ENCODE measurements around the gene FOXRED2.

Gene FOXRED2

GRCh38 chr22:36506637-36507517, at the start of gene FOXRED2:
TSS of gene FOXRED2 (minus strand) at chr22:36507040. CDS start at chr22:36506422, 618 bp downstream.
- H4K20me1 ChIP-seq (ENCODE audit: insufficient read depth, low read length): 0 out of 2 replicates have a peak, but pooled peaks cover 4% of the 10 kb centered on the region
- H3K36me3 ChIP-seq (replicated peaks; ENCODE audit: low read depth, low read length): peaks cover 19% of the 10 kb centered on the region
- peak within 1 kb of the TSS; percentile 48 for H3K27ac ChIP-seq (ENCODE audit: low read length)
- H3K9ac ChIP-seq (ENCODE audit: low read length): peak within 1 kb of the TSS; percentile 55
- peaks cover 10% of the 10 kb centered on the region; the same call in 1 of the 2 replicates for H3K4me1 ChIP-seq (ENCODE audit: low read length)
- H2AFZ ChIP-seq (ENCODE audit: low read depth, low read length): 0 out of 2 replicates have a peak within 1 kb of the TSS, but pooled peaks have one; percentile 53
- no peaks in the 10 kb centered on the region for H3K9me3 ChIP-seq (ENCODE audit: insufficient read depth, low read length)
- no peak for TF ChIP-seq EZH2phosphoT487 (IDR thresholded peaks at IDR 0.05; ENCODE audit: low read depth)
- TF ChIP-seq CTCF (IDR thresholded peaks at IDR 0.05; ENCODE audit: low read depth, low read length): no peak
- peaks cover 14% of the 10 kb centered on the region for H3K79me2 ChIP-seq (ENCODE audit: low read length)
- peak within 1 kb of the TSS; percentile 69 for H3K4me2 ChIP-seq (ENCODE audit: low read length)
- peak within 1 kb of the TSS; percentile 81 for H3K4me3 ChIP-seq (ENCODE audit: low read length)
- no peaks in the 10 kb centered on the region for H3K27me3 ChIP-seq (ENCODE audit: low read depth, low read length)

DNA sequence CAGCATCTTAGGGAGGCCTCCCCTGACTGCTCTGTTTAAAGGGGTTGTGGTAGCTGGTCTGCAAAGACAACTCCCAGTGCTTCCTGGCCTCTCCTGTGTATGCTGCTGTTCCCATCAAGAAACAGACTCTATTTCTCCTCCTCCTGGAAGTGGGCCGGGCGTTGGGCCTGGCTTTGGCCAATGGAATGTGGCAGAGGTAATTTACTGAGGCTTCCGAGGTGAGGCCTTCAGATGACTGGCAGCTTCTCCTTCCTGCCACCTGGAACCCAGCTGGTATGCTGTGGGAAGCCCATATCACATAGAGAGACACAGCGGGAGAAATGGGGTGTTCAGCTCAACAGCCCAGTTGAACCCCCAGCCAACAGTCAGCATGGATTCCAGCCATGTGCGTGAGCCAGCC, 47.3 kb upstream of the FOXRED2 start:
- Histone ChIP-seq H3K27me3 (ENCODE audit: low read depth, low read length) (peaks cover 28% of the 10 kb centered on the region), H3K27ac (ENCODE audit: low read length) (no peak overlapping the region), H3K36me3 (replicated peaks; ENCODE audit: low read depth, low read length) (no peaks in the 10 kb centered on the region)

DNA sequence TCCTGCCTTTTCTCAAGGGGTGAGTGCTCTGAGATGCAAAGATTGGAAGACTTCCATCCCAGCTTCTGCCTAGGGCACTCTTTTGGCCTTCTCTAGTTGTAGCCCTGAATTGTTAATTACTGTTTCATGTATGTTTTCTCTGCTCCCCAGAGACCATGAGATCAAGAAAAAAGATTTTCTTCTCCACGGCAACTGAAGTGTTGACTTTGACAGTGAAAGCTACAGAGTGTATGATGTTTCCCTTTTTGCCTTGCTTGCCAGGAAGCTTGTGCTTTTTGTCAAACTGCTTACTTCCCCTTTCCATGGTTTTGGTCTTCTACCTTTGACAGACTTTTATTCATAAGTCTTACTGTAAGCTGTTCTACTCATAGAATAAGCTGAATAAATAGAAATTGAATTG, 45.4 kb upstream of the FOXRED2 start:
- no peak overlapping the region for H2AFZ ChIP-seq (ENCODE audit: low read depth, low read length)
- no peaks in the 10 kb centered on the region for H3K9me3 ChIP-seq (ENCODE audit: insufficient read depth, low read length)
- no peak overlapping the region for H3K27ac ChIP-seq (ENCODE audit: low read length)
- H3K79me2 ChIP-seq (ENCODE audit: low read length): no peaks in the 10 kb centered on the region
- peaks cover 24% of the 10 kb centered on the region for H3K27me3 ChIP-seq (ENCODE audit: low read depth, low read length)
- no peak overlapping the region for H3K4me3 ChIP-seq (ENCODE audit: low read length)
- peak overlapping the region; percentile 9; the same call in 1 of the 2 replicates for H3K4me2 ChIP-seq (ENCODE audit: low read length)
- H3K9ac ChIP-seq (ENCODE audit: low read length): no peak overlapping the region
- H4K20me1 ChIP-seq (ENCODE audit: insufficient read depth, low read length): no peaks in the 10 kb centered on the region
- peaks cover 16% of the 10 kb centered on the region for H3K4me1 ChIP-seq (ENCODE audit: low read length)
- no peaks in the 10 kb centered on the region for H3K36me3 ChIP-seq (replicated peaks; ENCODE audit: low read depth, low read length)
- TF ChIP-seq CTCF (IDR thresholded peaks at IDR 0.05; ENCODE audit: low read depth, low read length): no peak
- no peak for TF ChIP-seq EZH2phosphoT487 (IDR thresholded peaks at IDR 0.05; ENCODE audit: low read depth)

More for the DNA sequence above, 47.3 kb upstream of the FOXRED2 start:
- no peak for TF ChIP-seq EZH2phosphoT487 (IDR thresholded peaks at IDR 0.05; ENCODE audit: low read depth)
- no peak for TF ChIP-seq CTCF (IDR thresholded peaks at IDR 0.05; ENCODE audit: low read depth, low read length)
- peaks cover 13% of the 10 kb centered on the region for H3K4me1 ChIP-seq (ENCODE audit: low read length)
- H3K9ac ChIP-seq (ENCODE audit: low read length): no peak overlapping the region
- no peaks in the 10 kb centered on the region for H3K9me3 ChIP-seq (ENCODE audit: insufficient read depth, low read length)
- no peak overlapping the region for H2AFZ ChIP-seq (ENCODE audit: low read depth, low read length)
- no peaks in the 10 kb centered on the region for H3K79me2 ChIP-seq (ENCODE audit: low read length)
- H3K4me2 ChIP-seq (ENCODE audit: low read length): no peak overlapping the region
- H3K4me3 ChIP-seq (ENCODE audit: low read length): no peak overlapping the region
- no peaks in the 10 kb centered on the region for H4K20me1 ChIP-seq (ENCODE audit: insufficient read depth, low read length)

DNA sequence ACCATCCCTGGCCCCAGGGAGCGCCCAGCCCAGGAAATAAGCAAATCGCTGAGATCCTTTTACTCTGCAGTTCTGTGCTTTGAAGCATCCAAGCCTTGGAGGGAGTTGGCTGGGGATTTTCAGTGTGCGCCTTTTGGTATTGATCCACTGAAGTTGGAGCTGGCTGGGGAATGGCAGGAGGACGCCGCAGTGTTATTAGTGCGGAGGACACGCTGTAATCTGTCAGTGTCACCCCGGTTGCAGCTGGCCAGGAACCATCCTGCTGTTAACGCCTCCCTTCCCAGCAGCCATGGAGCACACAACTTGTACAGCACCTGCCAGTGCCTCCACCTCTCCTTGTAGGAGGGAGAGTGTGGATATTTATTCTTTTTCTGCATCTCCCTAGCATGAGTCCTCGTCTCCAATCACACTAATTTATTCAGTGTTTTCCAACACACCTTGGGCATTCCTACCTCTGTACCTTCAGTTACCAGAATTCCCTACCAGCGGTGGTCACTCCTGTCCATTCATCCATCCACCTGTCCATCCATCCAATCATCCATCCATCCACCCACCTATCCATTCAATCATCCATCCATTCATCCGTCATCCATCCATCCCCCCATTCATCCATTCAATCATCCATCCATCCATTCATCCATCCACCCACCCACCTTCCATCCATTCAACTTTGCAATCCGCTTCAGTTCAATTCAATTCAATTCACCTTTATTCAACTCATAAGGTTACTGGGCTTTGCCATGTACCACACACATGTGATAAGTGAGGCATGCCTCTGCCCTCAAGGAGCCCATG, 44.1 kb upstream of the FOXRED2 start:
- no peak overlapping the region for H2AFZ ChIP-seq (ENCODE audit: low read depth, low read length)
- H3K4me1 ChIP-seq (ENCODE audit: low read length): peaks cover 20% of the 10 kb centered on the region
- no peak overlapping the region for H3K4me3 ChIP-seq (ENCODE audit: low read length)
- TF ChIP-seq CTCF (IDR thresholded peaks at IDR 0.05; ENCODE audit: low read depth, low read length): no peak
- no peak for TF ChIP-seq EZH2phosphoT487 (IDR thresholded peaks at IDR 0.05; ENCODE audit: low read depth)
- H3K9me3 ChIP-seq (ENCODE audit: insufficient read depth, low read length): no peaks in the 10 kb centered on the region
- no peaks in the 10 kb centered on the region for H3K79me2 ChIP-seq (ENCODE audit: low read length)
- H3K36me3 ChIP-seq (replicated peaks; ENCODE audit: low read depth, low read length): no peaks in the 10 kb centered on the region
- peaks cover 24% of the 10 kb centered on the region for H3K27me3 ChIP-seq (ENCODE audit: low read depth, low read length)
- no peak overlapping the region for H3K9ac ChIP-seq (ENCODE audit: low read length)
- H3K4me2 ChIP-seq (ENCODE audit: low read length): no peak overlapping the region
- H3K27ac ChIP-seq (ENCODE audit: low read length): no peak overlapping the region
- H4K20me1 ChIP-seq (ENCODE audit: insufficient read depth, low read length): no peaks in the 10 kb centered on the region

Data from OCI-LY3 (cell line).